ENCODE results near the gene NUP50.

NUP50 gene

GRCh38 chr22:45205276-45205925 is 41.7 kb downstream of the NUP50 start:
- no peak overlapping the region for H3K4me3 ChIP-seq
- peak overlapping the region in 2 of 21 experiments; percentile 11 to 22 for H3K27ac ChIP-seq

GRCh38 chr22:45206233-45206632 is 42.5 kb downstream of the NUP50 start:
- no peak overlapping the region for H3K4me3 ChIP-seq
- H3K27ac ChIP-seq: no peak overlapping the region

GRCh38 chr22:45207533-45207932 is 43.8 kb downstream of the NUP50 start:
- Histone ChIP-seq H3K4me3 (no peak overlapping the region), H3K27ac (no peak overlapping the region)

- Histone ChIP-seq H3K27ac (peak overlapping the region in 9 of 21 experiments; percentile 1 to 61 (median 30)), H3K4me3 (no peak overlapping the region)
Observed at GRCh38 chr22:45207981-45208664, 44.4 kb downstream of the NUP50 start.

- Histone ChIP-seq H3K4me3 (no peak overlapping the region), H3K27ac (peak overlapping the region in 11 of 21 experiments; percentile 1 to 82 (median 30))
Observed at GRCh38 chr22:45208696-45208992, 44.9 kb downstream of the NUP50 start.

GRCh38 chr22:45208993-45209838 is 45.5 kb downstream of the NUP50 start:
- Histone ChIP-seq H3K4me3 (no peak overlapping the region), H3K27ac (peak overlapping the region in 10 of 21 experiments; percentile 4 to 82 (median 37))

GRCh38 chr22:45210174-45210573 is 46.4 kb downstream of the NUP50 start:
- peak overlapping the region in 17 of 21 experiments; percentile 5 to 82 (median 65) for H3K27ac ChIP-seq
- H3K4me3 ChIP-seq: peak overlapping the region in 1 of 7 experiments; percentile 38

GRCh38 chr22:45210577-45210976 is 46.9 kb downstream of the NUP50 start:
- Histone ChIP-seq H3K27ac (peak overlapping the region in 17 of 21 experiments; percentile 8 to 82 (median 71)), H3K4me3 (peak overlapping the region in 2 of 7 experiments; percentile 18 to 38)

GRCh38 chr22:45210991-45211390 is 47.3 kb downstream of the NUP50 start:
- Histone ChIP-seq H3K27ac (peak overlapping the region in 16 of 21 experiments; percentile 8 to 82 (median 72)), H3K4me3 (peak overlapping the region in 3 of 7 experiments; percentile 18 to 38 (median 24))

GRCh38 chr22:45211435-45211834 is 47.7 kb downstream of the NUP50 start:
- peak overlapping the region; percentile 2 to 38 (median 18) for H3K4me3 ChIP-seq
- H3K27ac ChIP-seq: peak overlapping the region in 18 of 21 experiments; percentile 52 to 82 (median 72)

- H3K27ac ChIP-seq: peak overlapping the region in 19 of 21 experiments; percentile 14 to 82 (median 71)
- H3K4me3 ChIP-seq: peak overlapping the region; percentile 2 to 38 (median 18)
Observed at GRCh38 chr22:45211848-45212247, 48.1 kb downstream of the NUP50 start.

GRCh38 chr22:45212306-45212709 is 48.6 kb downstream of the NUP50 start:
- Histone ChIP-seq H3K4me3 (peak overlapping the region; percentile 2 to 38 (median 18)), H3K27ac (peak overlapping the region in 19 of 21 experiments; percentile 34 to 82 (median 71))

GRCh38 chr22:45212992-45213751 is 49.4 kb downstream of the NUP50 start:
- Histone ChIP-seq H3K4me3 (peak overlapping the region in 6 of 7 experiments; percentile 2 to 38 (median 15)), H3K27ac (peak overlapping the region in 20 of 21 experiments; percentile 1 to 82 (median 70))

- Histone ChIP-seq H3K27ac (no peak overlapping the region), H3K4me3 (no peak overlapping the region)
Observed at GRCh38 chr22:45216133-45217003, 52.6 kb downstream of the NUP50 start.

GRCh38 chr22:45217345-45217744 is 53.6 kb downstream of the NUP50 start:
- no peak overlapping the region for H3K4me3 ChIP-seq
- H3K27ac ChIP-seq: no peak overlapping the region

- H3K27ac ChIP-seq: no peak overlapping the region
- H3K4me3 ChIP-seq: no peak overlapping the region
Observed at GRCh38 chr22:45217806-45218205, 54.1 kb downstream of the NUP50 start.

GRCh38 chr22:45218976-45219375 is 55.3 kb downstream of the NUP50 start:
- Histone ChIP-seq H3K27ac (no peak overlapping the region), H3K4me3 (no peak overlapping the region)

GRCh38 chr22:45221201-45221600 is 57.5 kb downstream of the NUP50 start:
- Histone ChIP-seq H3K4me3 (no peak overlapping the region), H3K27ac (no peak overlapping the region)

All from skin epidermis (tissue), 12 donors.